HG03045 (cell line): ENCODE measurements around the gene SNX19.

Experiments
- ATAC-seq: cut with Tn5 transposase; IDR thresholded peaks from one replicate; pipeline ENCODE4 v1.9.1; 2021; ENCODE audit warnings: mild to moderate bottlenecking, moderate library complexity; ENCODE audit not compliant: unreplicated experiment

Gene SNX19

GRCh38 chr11:130846606-130847005 is 69.7 kb downstream of the SNX19 start:
- no peak for ATAC-seq

GRCh38 chr11:130842001-130842400 is 74.3 kb downstream of the SNX19 start:
- ATAC-seq: no peak

GRCh38 chr11:130840679-130841078 is 75.6 kb downstream of the SNX19 start:
- no peak for ATAC-seq

- ATAC-seq: no peak
Observed at GRCh38 chr11:130839981-130840666, 76.2 kb downstream of the SNX19 start.

- ATAC-seq: no peak
Observed at GRCh38 chr11:130837194-130837593, 79.1 kb downstream of the SNX19 start.

- ATAC-seq: no peak
Observed at GRCh38 chr11:130834886-130835285, 81.4 kb downstream of the SNX19 start.

GRCh38 chr11:130832566-130833425 is 83.5 kb downstream of the SNX19 start:
- ATAC-seq: no peak

- ATAC-seq: no peak
Observed at GRCh38 chr11:130831976-130832375, 84.3 kb downstream of the SNX19 start.

- no peak for ATAC-seq
Observed at GRCh38 chr11:130831506-130831905, 84.8 kb downstream of the SNX19 start.

GRCh38 chr11:130830566-130830965 is 85.7 kb downstream of the SNX19 start:
- ATAC-seq: no peak

- no peak for ATAC-seq
Observed at GRCh38 chr11:130829920-130830511, 86.3 kb downstream of the SNX19 start.

- no peak for ATAC-seq
Observed at GRCh38 chr11:130828741-130829140, 87.5 kb downstream of the SNX19 start.

GRCh38 chr11:130827451-130828377 is 88.6 kb downstream of the SNX19 start:
- no peak for ATAC-seq

- ATAC-seq: no peak
Observed at GRCh38 chr11:130826572-130826971, 89.7 kb downstream of the SNX19 start.

- ATAC-seq: no peak
Observed at GRCh38 chr11:130825983-130826382, 90.3 kb downstream of the SNX19 start.

GRCh38 chr11:130825561-130825960 is 90.7 kb downstream of the SNX19 start:
- ATAC-seq: no peak
